Left cardiac atrium (tissue), 4 donors: ENCODE data around the gene LRTM1. TPM values are rescaled to one million over a fixed set of nuclear protein-coding genes. Genes with fewer than 3 reads are reported as not detected.

Experiments
- ATAC-seq, 2 donors: fragments of 200-7000 bp; cut with Tn5 transposase; one replicate each; pipeline ENCODE4 v1.9.1; 2020; ENCODE audit warnings: mild to moderate bottlenecking in 2 of 2, moderate library complexity in 2 of 2
- DNase-seq: peaks from one replicate; pipeline ENCODE4 v3.0.0-alpha.2; 2020
- intact Hi-C, 2 donors: fragments of 100-400 bp; cut with DNase I; formaldehyde crosslinking; loops; one replicate each; pipeline versions ENCODE4 v1.14.1 to v1.15.1; 2022 to 2023
- total RNA-seq, 2 donors: library from RNA; stranded (reverse); fragmentation: NEBNext Ultra II Directional; extraction: Animal tissue kit (Norgen Biotek cat#: 25700); gene quantifications; one replicate each; pipeline ENCODE4 v1.2.1, GENCODE V29; 2021
- donor health status: DM: no; HTN: yes; CAD: no.
- donor health status: DM: no; HTN: yes; CAD: no; lungs with severe emphysema.
- donor health status: DM: yes; HTN: yes; CAD: no.
- donor health status: Dilated cardiomyopathy.

The LRTM1 gene
- total RNA-seq, 2 donors from 2014 or later = not detected

DNA sequence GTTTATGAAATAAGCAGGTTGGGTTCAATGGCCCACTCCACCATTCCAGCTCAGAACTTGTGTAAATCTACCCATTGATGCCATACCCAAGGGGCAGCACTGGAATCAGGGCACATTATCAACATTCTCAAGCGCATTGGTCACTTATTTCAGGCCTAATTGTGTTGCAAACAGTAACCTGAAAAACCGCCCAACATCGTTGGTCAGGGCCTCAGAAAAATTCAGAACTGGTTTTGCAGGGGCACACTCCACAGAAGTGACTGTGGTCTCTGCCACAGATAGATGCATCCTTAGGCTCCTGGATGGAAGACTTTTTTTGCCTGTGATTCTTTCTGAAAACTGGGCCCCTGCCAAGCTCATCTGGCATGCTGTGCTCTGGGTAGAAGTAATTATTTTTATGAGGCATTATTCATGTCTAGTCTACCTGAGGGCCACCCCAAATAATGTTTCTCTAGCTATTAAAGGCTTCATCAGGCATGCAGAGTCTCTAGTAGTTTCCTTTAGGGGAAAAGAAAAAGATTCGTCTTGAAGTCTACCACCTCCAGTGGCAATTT lies 21.7 kb upstream of the LRTM1 start:
- intact Hi-C loops = no loop called here
- no peak for DNase-seq
- ATAC-seq = no peak

DNA sequence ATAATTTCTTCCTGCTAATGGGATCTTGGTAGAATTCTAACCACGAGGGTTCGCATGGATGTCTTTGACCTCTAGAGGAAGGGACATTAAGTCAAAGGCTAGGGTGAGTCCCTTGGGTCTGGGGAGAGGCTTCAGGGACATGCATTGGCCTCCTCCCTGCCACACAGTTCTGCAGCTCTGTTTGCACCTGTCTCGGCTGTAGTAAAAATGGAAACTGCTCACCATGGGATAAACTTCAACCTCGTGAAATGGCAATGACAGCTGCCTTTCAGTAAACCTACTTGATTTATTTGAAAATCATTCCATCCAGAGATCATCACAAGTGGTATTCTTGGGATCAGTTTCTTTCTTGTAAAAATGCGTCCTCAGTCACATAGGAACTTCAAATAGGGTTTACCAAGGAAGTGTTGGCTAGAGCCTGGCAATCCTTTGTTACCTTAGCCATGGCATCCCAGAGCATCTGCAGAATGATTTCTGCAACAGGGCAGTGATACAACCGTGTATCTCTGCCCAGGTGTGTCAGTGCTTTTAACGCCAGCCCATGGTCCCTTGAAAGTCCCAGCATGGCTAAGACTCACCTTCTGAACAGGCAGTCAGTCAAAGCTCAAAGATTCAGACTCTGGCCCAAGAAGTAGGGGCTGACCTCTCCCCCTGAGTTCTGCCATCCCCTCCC lies 14.0 kb upstream of the LRTM1 start:
- intact Hi-C loops = no loop called here
- no peak for ATAC-seq
- no peak for DNase-seq

GRCh38 chr3:54940971-54941370 lies 13.1 kb upstream of the LRTM1 start:
- ATAC-seq (no peak), DNase-seq (no peak)
- intact Hi-C loops = no loop called here

- intact Hi-C loops = no loop called here
- DNase-seq = no peak
- no peak for ATAC-seq
Measured at GRCh38 chr3:54939557-54940300, 11.9 kb upstream of the LRTM1 start.

DNA sequence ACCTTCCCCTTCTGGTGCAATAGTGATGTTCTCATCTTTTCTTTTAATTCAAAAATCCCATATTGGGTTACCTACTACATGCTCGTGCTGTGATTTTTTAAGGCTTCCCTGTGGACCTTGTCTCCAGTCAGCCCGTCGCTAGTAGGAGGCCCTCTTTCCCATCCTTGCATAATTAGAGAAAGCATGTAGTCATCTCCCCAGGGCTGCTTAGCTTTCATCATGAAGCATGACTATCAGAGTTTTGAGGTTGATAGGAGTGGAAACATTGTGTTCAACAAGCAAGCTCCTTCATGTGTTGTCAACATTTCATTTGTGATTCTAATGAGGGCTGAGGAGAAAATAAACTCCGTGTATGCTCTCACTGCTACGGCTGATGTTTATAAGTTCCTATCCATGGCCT lies 8.7 kb upstream of the LRTM1 start:
- ATAC-seq (no peak), DNase-seq (no peak)
- intact Hi-C loops = no loop called here

- DNase-seq (no peak), ATAC-seq (no peak)
- intact Hi-C loops = no loop called here
Measured at GRCh38 chr3:54935869-54936268, 8.0 kb upstream of the LRTM1 start.

DNA sequence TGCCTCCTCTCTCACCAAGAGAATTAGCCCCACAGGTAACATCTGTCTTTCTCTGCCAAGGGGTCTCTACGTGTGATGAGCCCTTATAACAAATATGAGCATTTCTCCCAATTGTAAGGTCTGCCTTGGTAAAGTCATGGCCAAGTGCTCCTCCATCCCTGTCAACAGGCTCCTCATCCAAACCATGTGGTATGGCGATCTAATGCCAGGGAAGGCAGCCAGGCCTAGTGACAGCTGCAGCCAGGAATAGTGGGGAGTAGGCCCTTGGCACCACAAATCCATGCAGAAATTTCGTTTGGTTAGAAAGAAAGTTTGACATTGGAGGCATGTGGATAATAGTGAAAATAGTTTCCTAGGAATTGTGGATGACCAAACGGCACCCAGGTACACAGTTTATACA lies 4.7 kb upstream of the LRTM1 start:
- ATAC-seq (peak; percentile 51 to 55), DNase-seq (no peak)
- intact Hi-C loops = no loop called here

DNA sequence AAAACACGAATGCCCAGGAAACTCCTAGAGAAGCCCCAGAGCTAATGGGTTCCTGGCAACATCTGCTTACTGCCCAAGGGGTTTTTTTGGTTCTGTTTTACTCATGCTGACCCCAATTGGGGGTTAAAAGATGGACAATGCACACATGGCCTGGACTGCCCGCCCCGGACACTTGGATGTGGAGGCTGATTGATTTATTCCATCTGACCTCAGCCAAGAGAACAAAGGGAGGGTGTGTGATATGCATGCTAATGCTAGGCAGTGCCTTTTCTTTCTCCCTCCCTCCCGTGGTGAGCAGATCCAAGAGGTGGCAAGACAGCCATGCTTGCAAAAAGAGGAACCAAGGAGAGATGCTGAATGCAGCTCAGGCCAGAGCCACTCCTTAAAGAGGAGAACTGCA lies 3.3 kb upstream of the LRTM1 start:
- intact Hi-C loops = no loop called here
- ATAC-seq = no peak

DNA sequence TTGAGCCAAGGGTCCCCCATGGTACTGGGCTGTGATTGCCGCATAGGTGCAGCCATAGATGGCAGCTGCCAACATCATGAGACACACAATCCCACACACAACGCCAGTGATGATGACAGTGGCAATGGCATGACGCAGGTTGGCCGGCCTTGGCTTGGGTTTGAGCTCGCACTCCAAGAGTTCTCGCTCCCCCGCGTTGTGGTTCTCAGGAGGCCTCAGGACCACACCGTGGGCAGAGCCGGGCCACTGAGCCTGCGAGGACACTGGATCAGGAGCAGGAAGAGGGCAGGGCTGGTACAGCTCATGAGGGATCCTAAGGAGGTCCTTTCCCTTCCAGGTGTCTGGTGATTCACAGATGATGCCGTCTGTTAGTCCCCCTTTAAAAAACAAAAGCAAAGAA lies 9.3 kb downstream of the LRTM1 start:
- DNase-seq (no peak), ATAC-seq (no peak)
- intact Hi-C loops = no loop called here

More for the DNA sequence above, 3.3 kb upstream of the LRTM1 start:
- no peak for DNase-seq

- DNase-seq = no peak
- intact Hi-C loops = no loop called here
- no peak for ATAC-seq
Measured at GRCh38 chr3:54917862-54918261, 10.0 kb downstream of the LRTM1 start.

DNA sequence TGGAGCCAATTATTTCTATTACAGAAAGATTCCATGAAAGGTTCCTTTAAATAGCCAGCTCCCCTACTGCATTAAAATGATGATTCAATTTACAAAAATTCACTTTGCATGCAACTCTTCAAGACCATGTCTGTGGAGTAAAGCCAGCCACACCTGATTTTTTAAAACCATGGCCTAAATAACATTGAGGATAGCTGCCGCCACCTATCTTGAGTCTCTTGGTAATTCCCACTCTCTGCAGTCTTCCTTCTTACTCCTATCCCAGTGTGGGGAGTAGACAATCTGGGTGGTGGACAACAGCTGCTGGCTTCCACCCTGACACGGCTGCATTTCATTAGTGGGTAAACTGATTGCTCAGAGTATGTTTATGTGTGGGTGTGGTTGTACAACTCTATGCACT lies 10.7 kb downstream of the LRTM1 start:
- DNase-seq (no peak), ATAC-seq (peak in 1 of 2 donors; percentile 35)
- intact Hi-C loops = no loop called here

DNA sequence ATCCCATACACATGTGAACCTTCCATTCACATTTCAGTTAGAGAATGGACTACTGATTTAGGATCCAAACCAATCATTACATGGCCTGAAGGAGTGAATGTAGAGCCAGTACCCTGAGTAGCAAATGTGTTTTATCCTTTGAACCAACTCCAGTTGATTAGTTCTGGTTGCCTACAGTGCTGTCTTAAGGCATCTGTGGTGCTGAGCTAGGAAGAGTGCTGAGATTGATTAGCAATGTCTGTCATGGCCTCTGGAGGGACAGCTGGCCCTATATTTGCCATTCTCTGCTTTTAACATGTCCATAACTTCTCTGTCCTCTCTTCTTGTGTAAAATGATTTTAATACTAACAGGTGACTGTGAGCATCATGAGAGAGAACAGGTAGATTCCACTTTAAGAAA lies 11.1 kb downstream of the LRTM1 start:
- ATAC-seq = no peak
- DNase-seq = no peak
- intact Hi-C loops = no loop called here

DNA sequence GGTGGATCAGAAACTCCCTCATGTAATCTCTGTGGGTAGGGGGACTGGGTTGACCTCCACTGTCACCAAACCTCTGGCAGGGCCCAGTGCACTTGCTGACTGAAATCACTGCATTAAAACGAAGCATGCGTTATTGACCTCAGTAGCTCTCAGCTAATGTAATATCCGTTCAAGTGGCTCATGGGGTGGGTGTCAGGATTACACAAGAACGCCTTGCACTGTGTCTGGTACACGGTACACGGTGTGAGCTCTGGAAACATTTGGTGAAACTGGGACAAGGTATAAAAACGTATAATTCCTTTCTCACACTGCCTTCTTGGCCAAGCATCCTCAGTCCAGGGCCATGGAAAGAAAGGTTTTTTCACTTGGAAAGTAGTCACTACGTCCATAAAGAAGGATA lies 11.9 kb downstream of the LRTM1 start:
- intact Hi-C loops = no loop called here
- ATAC-seq = no peak

GRCh38 chr3:54915181-54915580 lies 12.7 kb downstream of the LRTM1 start:
- ATAC-seq (no peak), DNase-seq (no peak)
- intact Hi-C loops = no loop called here

More for the DNA sequence above, 11.9 kb downstream of the LRTM1 start:
- DNase-seq = no peak

GRCh38 chr3:54914180-54914579 lies 13.7 kb downstream of the LRTM1 start:
- DNase-seq = no peak
- no peak for ATAC-seq
- intact Hi-C loops = no loop called here

- ATAC-seq = no peak
- intact Hi-C loops = no loop called here
- no peak for DNase-seq
Measured at GRCh38 chr3:54909191-54909590, 18.7 kb downstream of the LRTM1 start.

- DNase-seq = no peak
- intact Hi-C loops = no loop called here
- peak in 1 of 2 donors; percentile 24 for ATAC-seq
Measured at GRCh38 chr3:54906763-54907162, 21.1 kb downstream of the LRTM1 start.

GRCh38 chr3:54905920-54906319 lies 21.9 kb downstream of the LRTM1 start:
- DNase-seq = no peak
- intact Hi-C loops = no loop called here
- ATAC-seq = no peak

- intact Hi-C loops = no loop called here
- ATAC-seq (peak in 1 of 2 donors; percentile 60), DNase-seq (no peak)
Measured at GRCh38 chr3:54905261-54905888, 22.5 kb downstream of the LRTM1 start.
